ENCODE results near the gene CDH4. TPM values are rescaled to one million over a fixed set of nuclear protein-coding genes. Genes with fewer than 3 reads are reported as not detected.

The CDH4 gene
- polyA plus RNA-seq, 4 donors: 6.1 to 8.9 (median 6.8) TPM

GRCh38 chr20:61803416-61803914 is 551.4 kb downstream of the CDH4 start:
- no peak for DNase-seq (ENCODE audit: low read depth in 4 of 4, low spot score in 3 of 4)

- no peak for DNase-seq (ENCODE audit: low read depth in 4 of 4, low spot score in 3 of 4)
Measured at GRCh38 chr20:61803915-61804751, 552.1 kb downstream of the CDH4 start.

GRCh38 chr20:61804752-61805295 is 552.8 kb downstream of the CDH4 start:
- no peak for DNase-seq (ENCODE audit: low read depth in 4 of 4, low spot score in 3 of 4)

GRCh38 chr20:61805365-61805764 is 553.3 kb downstream of the CDH4 start:
- DNase-seq (ENCODE audit: low read depth in 4 of 4, low spot score in 3 of 4): no peak

GRCh38 chr20:61805781-61806180 is 553.7 kb downstream of the CDH4 start:
- no peak for DNase-seq (ENCODE audit: low read depth in 4 of 4, low spot score in 3 of 4)

GRCh38 chr20:61806314-61806713 is 554.3 kb downstream of the CDH4 start:
- no peak for DNase-seq (ENCODE audit: low read depth in 4 of 4, low spot score in 3 of 4)

GRCh38 chr20:61806995-61807394 is 554.9 kb downstream of the CDH4 start:
- DNase-seq (ENCODE audit: low read depth in 4 of 4, low spot score in 3 of 4): no peak

- DNase-seq (ENCODE audit: low read depth in 4 of 4, low spot score in 3 of 4): no peak
Measured at GRCh38 chr20:61807471-61808160, 555.6 kb downstream of the CDH4 start.

- peak in 3 of 4 donors; percentile 24 to 34 (median 28) for DNase-seq (ENCODE audit: low read depth in 4 of 4, low spot score in 3 of 4)
Measured at GRCh38 chr20:61808447-61808846, 556.4 kb downstream of the CDH4 start.

- no peak for DNase-seq (ENCODE audit: low read depth in 4 of 4, low spot score in 3 of 4)
Measured at GRCh38 chr20:61809006-61809770, 557.1 kb downstream of the CDH4 start.

- DNase-seq (ENCODE audit: low read depth in 4 of 4, low spot score in 3 of 4): no peak
Measured at GRCh38 chr20:61810066-61810737, 558.1 kb downstream of the CDH4 start.

- DNase-seq (ENCODE audit: low read depth in 4 of 4, low spot score in 3 of 4): no peak
Measured at GRCh38 chr20:61810738-61811135, 558.7 kb downstream of the CDH4 start.

- no peak for DNase-seq (ENCODE audit: low read depth in 4 of 4, low spot score in 3 of 4)
Measured at GRCh38 chr20:61811166-61811565, 559.1 kb downstream of the CDH4 start.

GRCh38 chr20:61812121-61812844 is 560.2 kb downstream of the CDH4 start:
- DNase-seq (ENCODE audit: low read depth in 4 of 4, low spot score in 3 of 4): no peak

GRCh38 chr20:61812845-61813485 is 560.9 kb downstream of the CDH4 start:
- no peak for DNase-seq (ENCODE audit: low read depth in 4 of 4, low spot score in 3 of 4)

- DNase-seq (ENCODE audit: low read depth in 4 of 4, low spot score in 3 of 4): no peak
Measured at GRCh38 chr20:61813791-61814190, 561.7 kb downstream of the CDH4 start.

- DNase-seq (ENCODE audit: low read depth in 4 of 4, low spot score in 3 of 4): no peak
Measured at GRCh38 chr20:61814244-61814643, 562.2 kb downstream of the CDH4 start.

- no peak for DNase-seq (ENCODE audit: low read depth in 4 of 4, low spot score in 3 of 4)
Measured at GRCh38 chr20:61814726-61815125, 562.7 kb downstream of the CDH4 start.

- DNase-seq (ENCODE audit: low read depth in 4 of 4, low spot score in 3 of 4): no peak
Measured at GRCh38 chr20:61815176-61815575, 563.1 kb downstream of the CDH4 start.
